ENCODE results near the gene ASB8.

GRCh38 chr12:48156652-48157017 is 680 bp downstream of the ASB8 start:
- TF ChIP-seq CTCF (IDR thresholded peaks at IDR 0.05), result no peak
- no peak for TF ChIP-seq POLR2A (IDR thresholded peaks at IDR 0.05; ENCODE audit: low read length)
- no peak for TF ChIP-seq PBX3 (IDR thresholded peaks at IDR 0.05)
- no peak for TF ChIP-seq EP300 (IDR thresholded peaks at IDR 0.05)
- no peak for TF ChIP-seq HDAC2 (IDR thresholded peaks at IDR 0.05)
- no peak for TF ChIP-seq ESRRA (IDR thresholded peaks at IDR 0.05; ENCODE audit: borderline replicate concordance, low read length)
- TF ChIP-seq KDM5A (IDR thresholded peaks at IDR 0.05), result no peak
- TF ChIP-seq ELK1 (IDR thresholded peaks at IDR 0.05; ENCODE audit: low read depth, low read length), result no peak
- TF ChIP-seq USF2 (IDR thresholded peaks at IDR 0.05), result no peak
- no peak for TF ChIP-seq E2F6 (IDR thresholded peaks at IDR 0.05; ENCODE audit: borderline replicate concordance, low read depth)
- no peak for TF ChIP-seq ZNF302 (CRISPR knock-in tag; IDR thresholded peaks at IDR 0.05)
- no peak for TF ChIP-seq CEBPB (IDR thresholded peaks at IDR 0.05)
- TF ChIP-seq MAFK (IDR thresholded peaks at IDR 0.05; ENCODE audit: partially characterized antibody), result no peak

All from A549 (cell line).